B cell (primary cell): Measurements from ENCODE around the gene CDC42SE2.

Experiments
- CTCF ChIP-seq: fragments of 200-600 bp; IDR thresholded peaks from one replicate; pipeline ENCODE4 v1.8.0; 2022; ENCODE audit warnings: antibody characterized with exemption, mild to moderate bottlenecking
- EZH2 ChIP-seq: IDR thresholded peaks from 2 replicates; pipeline ENCODE4 v1.6.1; 2012; ENCODE audit warnings: borderline replicate concordance, low read depth, mild to moderate bottlenecking, moderate library complexity, low read length; ENCODE audit not compliant: insufficient read depth, poor library complexity, severe bottlenecking

- no peak for TF ChIP-seq EZH2
- TF ChIP-seq CTCF = no peak
Measured at GRCh38 chr5:131286400-131286715, 22.5 kb downstream of the CDC42SE2 start.
